Measurements from ENCODE around the gene PLCB2.

PLCB2 gene

GRCh38 chr15:40249477-40250303, 58.0 kb downstream of the PLCB2 start:
- no CpG with 5 or more reads among the region's 11 CpGs for WGBS (ENCODE audit: insufficient coverage, insufficient read length)
- DNase-seq (ENCODE audit: low read depth, low spot score) = no peak
- Histone ChIP-seq H3K27ac (ENCODE audit: low read length) (no peak overlapping the region), H3K36me3 (ENCODE audit: control insufficient read depth, insufficient read depth, low read length) (no peaks in the 10 kb centered on the region), H3K9me3 (ENCODE audit: control insufficient read depth, insufficient read depth, low read length) (no peaks in the 10 kb centered on the region), H3K4me1 (ENCODE audit: control insufficient read depth, insufficient read depth, low read length) (peaks cover 6% of the 10 kb centered on the region), H3K27me3 (ENCODE audit: control insufficient read depth, insufficient read depth, low read length) (peaks cover 13% of the 10 kb centered on the region), H3K4me3 (ENCODE audit: low read length) (no peak overlapping the region)

DNA sequence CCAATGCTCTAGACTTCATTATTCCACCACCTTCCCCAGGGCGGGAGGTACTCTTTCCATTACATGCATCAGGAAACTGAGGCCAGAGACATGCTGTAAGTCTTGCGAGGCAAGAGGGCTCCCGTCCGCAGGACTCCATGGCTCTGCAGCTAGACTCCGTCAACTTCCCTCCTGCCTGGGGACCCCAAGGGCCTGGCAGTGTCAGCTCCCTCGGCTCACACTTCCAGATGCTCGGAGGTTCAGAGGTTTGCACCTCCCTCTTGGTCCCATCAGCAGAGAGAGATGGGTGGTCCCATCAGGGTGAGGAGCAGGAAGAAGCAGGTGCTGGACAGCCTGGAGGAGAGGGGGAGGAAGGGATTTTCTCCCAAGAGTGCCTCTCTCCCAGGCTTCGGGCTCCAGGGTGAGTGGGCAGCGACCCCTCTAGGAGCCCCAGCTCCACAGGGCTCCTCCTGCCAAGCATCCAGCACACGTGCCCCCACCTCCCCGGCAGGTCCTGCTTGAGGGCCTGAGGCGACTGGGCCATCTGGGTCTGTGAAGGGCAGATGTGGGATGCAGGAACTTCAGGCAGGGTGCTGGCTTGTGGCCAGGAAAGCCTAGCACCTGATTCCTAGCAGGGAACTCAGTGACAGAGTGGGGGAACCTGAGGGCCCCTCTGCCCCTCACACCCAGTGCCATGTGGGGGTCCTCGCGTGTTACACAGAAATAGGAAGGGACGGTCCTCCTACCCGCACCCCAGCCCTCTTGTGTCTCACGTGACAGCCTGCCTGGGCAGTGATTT, 59.5 kb downstream of the PLCB2 start:
- Histone ChIP-seq H3K9me3 (ENCODE audit: control insufficient read depth, insufficient read depth, low read length) (no peaks in the 10 kb centered on the region), H3K36me3 (ENCODE audit: control insufficient read depth, insufficient read depth, low read length) (no peaks in the 10 kb centered on the region), H3K4me3 (ENCODE audit: low read length) (no peak overlapping the region), H3K4me1 (ENCODE audit: control insufficient read depth, insufficient read depth, low read length) (peaks cover 6% of the 10 kb centered on the region), H3K27me3 (ENCODE audit: control insufficient read depth, insufficient read depth, low read length) (peaks cover 6% of the 10 kb centered on the region), H3K27ac (ENCODE audit: low read length) (no peak overlapping the region)
- WGBS (ENCODE audit: insufficient coverage, insufficient read length) = no CpG with 5 or more reads among the region's 17 CpGs
- no peak for DNase-seq (ENCODE audit: low read depth, low spot score)

- H3K27me3 ChIP-seq (ENCODE audit: control insufficient read depth, insufficient read depth, low read length) = peaks cover 6% of the 10 kb centered on the region
- H3K9me3 ChIP-seq (ENCODE audit: control insufficient read depth, insufficient read depth, low read length) = no peaks in the 10 kb centered on the region
- no peak overlapping the region for H3K27ac ChIP-seq (ENCODE audit: low read length)
- peaks cover 6% of the 10 kb centered on the region for H3K4me1 ChIP-seq (ENCODE audit: control insufficient read depth, insufficient read depth, low read length)
- no peak overlapping the region for H3K4me3 ChIP-seq (ENCODE audit: low read length)
- WGBS (ENCODE audit: insufficient coverage, insufficient read length) = no CpG with 5 or more reads among the region's 12 CpGs
- H3K36me3 ChIP-seq (ENCODE audit: control insufficient read depth, insufficient read depth, low read length) = no peaks in the 10 kb centered on the region
- no peak for DNase-seq (ENCODE audit: low read depth, low spot score)
Observed at GRCh38 chr15:40247406-40247971, 60.2 kb downstream of the PLCB2 start.

DNA sequence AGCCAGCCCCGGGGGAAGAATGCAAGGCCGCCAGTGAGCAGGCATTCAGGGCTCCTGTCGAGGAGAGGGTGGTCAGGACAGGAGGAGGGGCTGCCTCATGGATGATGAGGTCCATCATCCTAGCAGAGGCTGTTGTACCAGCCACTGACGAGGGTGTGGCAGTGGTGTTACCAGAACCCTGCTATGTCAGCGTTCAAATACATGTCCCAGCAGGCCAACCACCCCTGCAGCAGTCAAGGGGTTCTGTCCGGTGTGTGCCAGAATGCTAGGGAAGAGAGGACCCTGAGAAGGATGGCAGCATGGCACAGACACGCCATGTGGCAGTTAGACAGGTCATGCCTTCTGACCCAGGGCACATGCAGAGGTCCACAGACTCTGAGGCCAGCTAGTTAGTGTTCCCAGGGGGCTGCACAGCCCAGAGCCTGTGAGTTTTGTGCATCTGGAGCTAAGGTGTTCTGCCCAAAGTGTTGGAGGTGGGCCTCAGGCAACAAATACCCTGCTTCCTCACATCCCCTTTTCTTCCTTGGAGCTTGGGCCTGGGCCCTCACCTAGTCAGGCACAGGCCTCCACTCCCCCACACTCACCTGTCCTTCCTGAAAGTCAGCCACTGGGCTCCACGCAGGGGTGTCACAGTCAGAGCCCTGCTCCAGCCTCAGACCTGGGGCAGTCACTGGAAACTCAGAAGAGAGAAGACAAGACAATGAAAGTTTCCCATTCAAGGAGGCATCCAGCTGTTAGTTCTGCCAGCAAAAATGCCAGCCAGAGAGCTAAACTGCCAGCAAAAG, 61.0 kb downstream of the PLCB2 start:
- Histone ChIP-seq H3K27ac (ENCODE audit: low read length) (no peak overlapping the region), H3K27me3 (ENCODE audit: control insufficient read depth, insufficient read depth, low read length) (peaks cover 3% of the 10 kb centered on the region), H3K4me1 (ENCODE audit: control insufficient read depth, insufficient read depth, low read length) (peaks cover 6% of the 10 kb centered on the region), H3K4me3 (ENCODE audit: low read length) (no peak overlapping the region), H3K36me3 (ENCODE audit: control insufficient read depth, insufficient read depth, low read length) (no peaks in the 10 kb centered on the region), H3K9me3 (ENCODE audit: control insufficient read depth, insufficient read depth, low read length) (no peaks in the 10 kb centered on the region)
- no peak for DNase-seq (ENCODE audit: low read depth, low spot score)
- WGBS (ENCODE audit: insufficient coverage, insufficient read length) = no CpG with 5 or more reads among the region's 8 CpGs

DNA sequence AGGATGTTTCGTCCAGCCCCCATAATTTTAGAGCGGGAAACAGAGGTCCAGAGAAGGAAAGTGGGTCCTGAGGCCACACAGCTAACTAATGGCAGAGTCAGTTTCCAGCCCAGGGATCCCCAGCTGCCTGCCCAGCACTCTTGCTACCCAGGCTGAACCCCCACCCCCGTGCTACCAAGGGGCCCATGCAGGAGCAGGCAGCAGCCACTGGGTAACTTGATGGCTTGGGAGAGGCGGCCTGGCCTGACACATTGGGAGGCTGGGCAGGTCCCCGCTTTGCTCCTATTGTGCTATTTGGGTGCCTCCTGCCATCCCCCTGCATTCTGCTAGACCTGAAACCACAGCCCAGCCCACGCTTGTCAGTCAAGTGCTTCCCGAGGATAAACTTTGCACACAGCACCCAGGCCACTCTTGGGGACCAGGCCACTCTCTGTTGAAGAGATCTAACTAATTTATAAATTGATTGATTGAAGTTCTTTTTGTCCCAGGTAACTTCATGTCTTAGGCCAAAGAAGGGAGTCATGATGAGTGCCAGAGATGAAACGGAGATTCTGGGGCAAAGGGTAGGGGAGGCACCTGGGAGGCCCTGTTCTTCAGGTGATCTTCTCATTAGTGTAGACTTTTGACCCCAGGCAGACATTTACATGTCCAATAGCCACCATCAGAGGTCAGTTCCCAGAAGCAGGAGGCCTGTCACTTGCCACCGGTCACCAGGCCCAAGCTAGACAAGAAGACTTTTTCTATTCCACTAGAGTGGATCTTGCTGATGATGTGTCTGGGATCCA, 61.9 kb downstream of the PLCB2 start:
- Histone ChIP-seq H3K9me3 (ENCODE audit: control insufficient read depth, insufficient read depth, low read length) (no peaks in the 10 kb centered on the region), H3K27me3 (ENCODE audit: control insufficient read depth, insufficient read depth, low read length) (no peaks in the 10 kb centered on the region), H3K27ac (ENCODE audit: low read length) (no peak overlapping the region), H3K4me1 (ENCODE audit: control insufficient read depth, insufficient read depth, low read length) (peaks cover 6% of the 10 kb centered on the region), H3K4me3 (ENCODE audit: low read length) (no peak overlapping the region), H3K36me3 (ENCODE audit: control insufficient read depth, insufficient read depth, low read length) (no peaks in the 10 kb centered on the region)
- no CpG with 5 or more reads among the region's 9 CpGs for WGBS (ENCODE audit: insufficient coverage, insufficient read length)
- DNase-seq (ENCODE audit: low read depth, low spot score) = no peak

GRCh38 chr15:40244961-40245523, 62.7 kb downstream of the PLCB2 start:
- no peaks in the 10 kb centered on the region for H3K27me3 ChIP-seq (ENCODE audit: control insufficient read depth, insufficient read depth, low read length)
- no peak overlapping the region for H3K4me3 ChIP-seq (ENCODE audit: low read length)
- H3K36me3 ChIP-seq (ENCODE audit: control insufficient read depth, insufficient read depth, low read length) = no peaks in the 10 kb centered on the region
- no peak for DNase-seq (ENCODE audit: low read depth, low spot score)
- WGBS (ENCODE audit: insufficient coverage, insufficient read length) = no CpG with 5 or more reads among the region's 5 CpGs
- H3K4me1 ChIP-seq (ENCODE audit: control insufficient read depth, insufficient read depth, low read length) = peaks cover 6% of the 10 kb centered on the region
- H3K9me3 ChIP-seq (ENCODE audit: control insufficient read depth, insufficient read depth, low read length) = no peaks in the 10 kb centered on the region
- no peak overlapping the region for H3K27ac ChIP-seq (ENCODE audit: low read length)

DNA sequence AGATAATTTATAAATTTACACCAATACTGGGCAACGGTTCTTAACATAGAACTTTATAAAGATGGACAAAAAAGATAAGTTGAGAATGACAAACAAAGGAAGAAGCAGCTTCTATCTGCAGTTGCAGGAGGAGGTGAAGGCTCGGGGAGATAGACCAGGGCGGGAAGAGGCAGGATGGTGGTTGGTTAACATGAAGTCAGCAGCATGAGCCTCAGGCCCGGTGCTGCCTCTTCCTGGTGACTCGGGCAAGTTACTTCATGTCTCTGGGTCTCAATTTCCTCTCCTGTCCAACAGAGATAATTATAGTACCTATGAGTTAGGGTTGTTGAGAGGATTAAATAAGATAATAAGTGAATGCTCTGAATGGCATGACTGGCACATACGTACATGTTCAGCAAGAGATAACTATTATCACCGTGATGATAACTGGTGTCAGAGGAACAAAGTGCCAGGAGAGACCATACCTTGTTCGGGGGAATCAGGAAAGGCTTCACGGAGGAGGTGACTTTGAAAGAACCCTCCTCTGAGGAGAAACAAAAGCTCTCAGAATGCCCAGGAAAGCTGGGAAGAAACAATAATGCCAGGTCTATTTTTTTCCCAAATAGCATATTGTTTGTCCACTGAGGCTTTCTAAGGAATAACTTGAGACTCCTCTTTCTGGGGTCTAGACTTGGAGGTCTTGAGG, 64.5 kb downstream of the PLCB2 start:
- Histone ChIP-seq H3K4me3 (ENCODE audit: low read length) (no peak overlapping the region), H3K27me3 (ENCODE audit: control insufficient read depth, insufficient read depth, low read length) (no peaks in the 10 kb centered on the region), H3K36me3 (ENCODE audit: control insufficient read depth, insufficient read depth, low read length) (no peaks in the 10 kb centered on the region), H3K9me3 (ENCODE audit: control insufficient read depth, insufficient read depth, low read length) (no peaks in the 10 kb centered on the region), H3K27ac (ENCODE audit: low read length) (no peak overlapping the region), H3K4me1 (ENCODE audit: control insufficient read depth, insufficient read depth, low read length) (peaks cover 13% of the 10 kb centered on the region)
- no CpG with 5 or more reads among the region's 9 CpGs for WGBS (ENCODE audit: insufficient coverage, insufficient read length)
- no peak for DNase-seq (ENCODE audit: low read depth, low spot score)

DNA sequence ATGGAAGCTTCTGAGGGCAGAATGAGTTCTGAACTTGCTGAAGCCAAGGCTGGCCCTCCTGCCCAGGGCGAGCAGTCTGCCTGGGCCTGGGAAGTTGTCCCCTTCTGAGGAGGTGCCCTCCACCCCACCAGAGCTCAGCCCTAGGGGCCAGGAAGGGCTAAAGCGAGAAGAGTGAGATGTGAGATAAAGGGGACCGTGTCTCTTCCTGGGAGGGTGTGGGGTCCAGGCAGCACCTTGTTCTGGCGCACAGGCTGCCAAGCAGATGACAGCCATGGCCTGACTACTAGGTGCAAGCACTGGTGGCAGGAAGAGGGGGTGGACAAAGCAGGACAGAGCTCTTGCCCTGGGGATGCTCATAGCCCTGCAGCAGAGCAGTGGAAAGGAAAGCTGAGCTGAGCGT, 65.1 kb downstream of the PLCB2 start:
- H3K27ac ChIP-seq (ENCODE audit: low read length) = no peak overlapping the region
- peaks cover 15% of the 10 kb centered on the region for H3K4me1 ChIP-seq (ENCODE audit: control insufficient read depth, insufficient read depth, low read length)
- H3K27me3 ChIP-seq (ENCODE audit: control insufficient read depth, insufficient read depth, low read length) = no peaks in the 10 kb centered on the region
- no peaks in the 10 kb centered on the region for H3K36me3 ChIP-seq (ENCODE audit: control insufficient read depth, insufficient read depth, low read length)
- H3K4me3 ChIP-seq (ENCODE audit: low read length) = no peak overlapping the region
- DNase-seq (ENCODE audit: low read depth, low spot score) = no peak
- no peaks in the 10 kb centered on the region for H3K9me3 ChIP-seq (ENCODE audit: control insufficient read depth, insufficient read depth, low read length)
- WGBS (ENCODE audit: insufficient coverage, insufficient read length) = no CpG with 5 or more reads among the region's 5 CpGs

DNA sequence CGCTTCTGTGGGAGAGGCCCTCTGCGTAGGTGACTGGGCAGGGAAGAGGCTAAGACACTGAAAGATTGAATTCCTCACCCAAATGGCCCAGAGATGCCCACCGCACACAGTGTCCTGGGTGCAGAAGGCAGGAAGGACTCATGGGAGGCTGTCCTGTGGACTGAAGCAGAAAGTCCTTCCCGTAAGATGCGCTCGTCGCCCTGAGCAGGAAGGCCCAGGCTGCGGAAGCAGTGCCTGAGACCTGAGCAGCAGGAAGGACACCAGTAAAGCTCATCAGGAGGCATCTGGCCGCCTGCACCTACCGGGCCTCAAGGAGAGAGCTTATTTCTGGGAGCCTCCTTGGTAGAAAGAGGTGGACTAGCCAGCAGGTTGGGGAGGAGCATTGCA, 65.5 kb downstream of the PLCB2 start:
- no peak overlapping the region for H3K4me3 ChIP-seq (ENCODE audit: low read length)
- peaks cover 15% of the 10 kb centered on the region for H3K4me1 ChIP-seq (ENCODE audit: control insufficient read depth, insufficient read depth, low read length)
- DNase-seq (ENCODE audit: low read depth, low spot score) = no peak
- no peaks in the 10 kb centered on the region for H3K9me3 ChIP-seq (ENCODE audit: control insufficient read depth, insufficient read depth, low read length)
- no peak overlapping the region for H3K27ac ChIP-seq (ENCODE audit: low read length)
- WGBS (ENCODE audit: insufficient coverage, insufficient read length) = no CpG with 5 or more reads among the region's 10 CpGs
- no peaks in the 10 kb centered on the region for H3K27me3 ChIP-seq (ENCODE audit: control insufficient read depth, insufficient read depth, low read length)
- no peaks in the 10 kb centered on the region for H3K36me3 ChIP-seq (ENCODE audit: control insufficient read depth, insufficient read depth, low read length)

Data from iPS DF 6.9 (cell line).